PC-3 (cell line): ENCODE measurements around the gene SIGLEC6. TPM values are rescaled to one million over a fixed set of nuclear protein-coding genes. Genes with fewer than 3 reads are reported as not detected.
"Not testable (repeated sequence)": the region's sequence is repeated elsewhere in the genome, so short reads cannot be mapped to it uniquely, and the experiment has no call there.

Experiments used
- ATAC-seq: fragments of 200-7000 bp; cut with Tn5 transposase; 2 replicates; pipeline ENCODE4 v1.9.1; 2020; ENCODE audit warnings: mild to moderate bottlenecking, moderate library complexity
- BruUV-seq: library from RNA; stranded (reverse); fragments of 400-500 nt; replicated peaks from 2 replicates; lab custom pipeline; 2021; lab: Mats Ljungman, UMichigan
- CTCF ChIA-PET: fragments of 300-600 bp; sonication (Branson Sonifier 250); formaldehyde crosslinking; loops from one replicate; lab custom pipeline; 2022; ENCODE audit warnings: antibody characterized with exemption; lab: Charles Lee
- POLR2A ChIA-PET: fragments of 300-600 bp; sonication (Branson Sonifier 250); formaldehyde crosslinking; loops from one replicate; lab custom pipeline; 2022; ENCODE audit warnings: antibody characterized with exemption; ENCODE audit not compliant: unreplicated experiment; lab: Charles Lee
- DNase-seq: peaks from one replicate; pipeline ENCODE4 v3.0.0-alpha.2; 2015
- H2AFZ ChIP-seq: fragments of 300-600 bp; sonication (generic); 2 replicates; pipeline ENCODE4 v1.6.0; 2016; ENCODE audit warnings: antibody characterized with exemption, low read length
- H3F3A ChIP-seq: fragments of 300-600 bp; sonication (generic); one replicate; pipeline ENCODE4 v1.6.0; 2017; ENCODE audit warnings: antibody characterized with exemption, low read length, control low read depth, mild to moderate bottlenecking; ENCODE audit not compliant: unreplicated experiment
- H3K27ac ChIP-seq: fragments of 300-600 bp; sonication (generic); 2 replicates; pipeline ENCODE4 v1.5.1; 2016; ENCODE audit warnings: mild to moderate bottlenecking, low read length
- H3K27me3 ChIP-seq: fragments of 300-600 bp; sonication (generic); 2 replicates; pipeline ENCODE4 v1.6.1; 2016; ENCODE audit warnings: low read length, mixed read lengths
- H3K36me3 ChIP-seq: fragments of 300-600 bp; sonication (generic); 2 replicates; pipeline ENCODE4 v1.6.1; 2016; ENCODE audit warnings: low read depth, mixed run types, low read length, mixed read lengths
- H3K4me1 ChIP-seq: fragments of 300-600 bp; sonication (generic); 2 replicates; pipeline ENCODE4 v1.5.1; 2016; ENCODE audit warnings: low read length; ENCODE audit not compliant: insufficient read depth
- H3K4me2 ChIP-seq: fragments of 300-600 bp; sonication (generic); 2 replicates; pipeline ENCODE4 v1.6.0; 2016; ENCODE audit warnings: low read length
- H3K4me3 ChIP-seq: fragments of 300-600 bp; sonication (generic); 2 replicates; pipeline ENCODE4 v1.5.1; 2016; ENCODE audit warnings: mild to moderate bottlenecking, low read length, mixed read lengths
- H3K79me2 ChIP-seq: fragments of 300-600 bp; sonication (generic); 2 replicates; pipeline ENCODE4 v1.6.1; 2017; ENCODE audit warnings: low read length, mixed read lengths
- H3K9ac ChIP-seq: fragments of 300-600 bp; sonication (generic); 2 replicates; pipeline ENCODE4 v1.6.0; 2016; ENCODE audit warnings: mild to moderate bottlenecking, low read length
- H3K9me2 ChIP-seq: fragments of 300-600 bp; sonication (generic); replicated peaks from 2 replicates; pipeline ENCODE4 v1.6.1; 2016; ENCODE audit warnings: mixed run types, low read length, mixed read lengths
- H3K9me3 ChIP-seq: fragments of 300-600 bp; sonication (generic); 2 replicates; pipeline ENCODE4 v1.6.1; 2016; ENCODE audit warnings: low read length, mixed read lengths
- H4K20me1 ChIP-seq: fragments of 300-600 bp; sonication (generic); 2 replicates; pipeline ENCODE4 v1.6.1; 2016; ENCODE audit warnings: low read length, mixed read lengths
- EZH2 ChIP-seq: fragments of 300-600 bp; sonication (generic); IDR thresholded peaks from one replicate; pipeline ENCODE4 v1.6.1; 2017; ENCODE audit warnings: antibody characterized with exemption, mild to moderate bottlenecking, low read length; ENCODE audit not compliant: unreplicated experiment
- EZH2phosphoT487 ChIP-seq: fragments of 300-600 bp; sonication (generic); IDR thresholded peaks from 2 replicates; pipeline ENCODE4 v1.6.1; 2018; ENCODE audit warnings: mild to moderate bottlenecking, antibody characterized with exemption, low read length, borderline replicate concordance
- intact Hi-C: fragments of 100-400 bp; cut with micrococcal nuclease; formaldehyde crosslinking; loops from 2 replicates; pipeline ENCODE4 v1.9.0; 2023
- total RNA-seq: library from RNA; depleted of rRNA; stranded (reverse); fragments of >200 nt; gene quantifications from 2 replicates; pipeline ENCODE4 v1.2.3, GENCODE V29; 2014
- TF ChIP-seq, protein P1 (sequence below): fragments of 300-600 bp; sonication (generic); conservative IDR thresholded peaks from 2 replicates; pipeline ENCODE4 v1.5.1; 2017; ENCODE audit warnings: antibody characterized with exemption, low read depth, mild to moderate bottlenecking, low read length

SIGLEC6 gene
- total RNA-seq, 1 experiment from 2014 or later, result not detected

DNA sequence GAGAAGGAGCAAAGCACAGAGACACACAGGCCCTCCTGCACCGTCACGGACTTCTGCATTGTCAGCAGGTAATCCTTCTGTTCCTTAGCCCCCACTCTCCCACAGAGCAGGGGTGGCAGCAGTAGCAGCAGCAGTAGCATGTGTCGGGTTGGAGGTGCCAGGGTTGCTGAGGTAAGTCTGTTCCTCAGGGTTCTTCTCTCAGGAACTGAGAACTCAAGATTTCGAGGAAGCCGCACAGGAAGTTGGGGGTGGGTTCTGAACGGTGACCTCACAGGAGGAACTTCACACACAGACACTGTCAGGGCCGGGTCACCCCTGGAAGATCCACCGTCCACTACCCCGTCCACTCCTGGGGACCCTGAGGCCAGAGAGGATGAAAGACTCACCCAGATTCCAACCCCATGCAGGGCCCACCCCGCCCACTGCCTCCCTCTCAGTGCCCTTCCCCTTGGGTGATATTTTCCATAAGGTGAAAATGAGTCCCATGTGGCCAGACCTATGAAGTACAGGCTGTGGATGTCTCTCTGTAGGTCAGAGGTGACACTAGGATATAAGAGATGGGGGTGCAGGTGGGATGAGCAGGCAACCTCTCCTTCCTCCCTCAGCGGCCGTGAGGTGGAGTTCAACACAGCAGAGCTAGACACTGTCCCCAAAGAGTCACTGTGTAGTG is 29.7 kb downstream of the SIGLEC6 start, which contains the start of gene SIGLEC12:
Gene SIGLEC12, minus strand, starts transcription at position 207 of the 670 bp plus-strand sequence. Its CDS starts 67 bp downstream, at position 140.
- no peaks in the 10 kb centered on the region for H3K36me3 ChIP-seq
- CTCF ChIA-PET, result no interaction called here
- POLR2A ChIA-PET, result no interaction called here
- DNase-seq (no peak), ATAC-seq (no peak)
- no peak within 1 kb of the TSS for H3K9ac ChIP-seq
- H3K4me3 ChIP-seq, result no peak within 1 kb of the TSS
- BruUV-seq, result no TSS peak
- no peaks in the 10 kb centered on the region for H3K9me2 ChIP-seq
- no peaks in the 10 kb centered on the region for H3K4me1 ChIP-seq
- no peaks in the 10 kb centered on the region for H3F3A ChIP-seq
- H2AFZ ChIP-seq, result no peak within 1 kb of the TSS
- H4K20me1 ChIP-seq, result no peaks in the 10 kb centered on the region
- peaks cover 43% of the 10 kb centered on the region; the same call in 1 of the 2 replicates for H3K27me3 ChIP-seq
- H3K4me2 ChIP-seq, result no peak within 1 kb of the TSS
- TF ChIP-seq EZH2phosphoT487 (no peak), EZH2 (no peak)
- TF ChIP-seq, protein P1, sequence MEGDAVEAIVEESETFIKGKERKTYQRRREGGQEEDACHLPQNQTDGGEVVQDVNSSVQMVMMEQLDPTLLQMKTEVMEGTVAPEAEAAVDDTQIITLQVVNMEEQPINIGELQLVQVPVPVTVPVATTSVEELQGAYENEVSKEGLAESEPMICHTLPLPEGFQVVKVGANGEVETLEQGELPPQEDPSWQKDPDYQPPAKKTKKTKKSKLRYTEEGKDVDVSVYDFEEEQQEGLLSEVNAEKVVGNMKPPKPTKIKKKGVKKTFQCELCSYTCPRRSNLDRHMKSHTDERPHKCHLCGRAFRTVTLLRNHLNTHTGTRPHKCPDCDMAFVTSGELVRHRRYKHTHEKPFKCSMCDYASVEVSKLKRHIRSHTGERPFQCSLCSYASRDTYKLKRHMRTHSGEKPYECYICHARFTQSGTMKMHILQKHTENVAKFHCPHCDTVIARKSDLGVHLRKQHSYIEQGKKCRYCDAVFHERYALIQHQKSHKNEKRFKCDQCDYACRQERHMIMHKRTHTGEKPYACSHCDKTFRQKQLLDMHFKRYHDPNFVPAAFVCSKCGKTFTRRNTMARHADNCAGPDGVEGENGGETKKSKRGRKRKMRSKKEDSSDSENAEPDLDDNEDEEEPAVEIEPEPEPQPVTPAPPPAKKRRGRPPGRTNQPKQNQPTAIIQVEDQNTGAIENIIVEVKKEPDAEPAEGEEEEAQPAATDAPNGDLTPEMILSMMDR, result no peak
- no peaks in the 10 kb centered on the region for H3K9me3 ChIP-seq
- H3K27ac ChIP-seq, result no peak within 1 kb of the TSS
- no peaks in the 10 kb centered on the region for H3K79me2 ChIP-seq
- intact Hi-C loops, result no loop called here

DNA sequence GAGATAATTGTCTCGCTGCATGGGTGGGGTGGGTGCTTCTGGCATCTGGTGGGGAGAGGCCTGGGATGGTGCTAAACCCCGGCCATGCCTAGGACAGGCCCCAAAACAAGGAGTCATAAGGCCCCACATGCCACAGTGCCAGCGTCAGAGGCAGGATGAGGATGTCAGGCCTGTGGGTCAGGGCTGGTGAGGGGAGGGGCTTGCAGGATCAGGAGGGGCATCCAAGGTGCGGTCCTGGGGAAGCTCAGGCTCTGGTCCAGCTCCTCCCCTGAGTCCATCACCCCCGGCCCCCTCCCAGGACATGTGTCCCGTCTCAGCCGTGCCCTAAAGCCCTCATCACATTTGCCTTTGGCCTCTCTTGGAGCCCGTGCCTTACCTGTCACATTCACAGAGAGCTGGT is 30.5 kb downstream of the SIGLEC6 start:
- BruUV-seq, H3K9me3 ChIP-seq, H3K9ac ChIP-seq, H3K4me1 ChIP-seq, POLR2A ChIA-PET, CTCF ChIA-PET, H3K79me2 ChIP-seq, ATAC-seq, H4K20me1 ChIP-seq, H3K27ac ChIP-seq, intact Hi-C loops, H3F3A ChIP-seq, H3K36me3 ChIP-seq, H3K4me3 ChIP-seq, DNase-seq, H3K9me2 ChIP-seq, H2AFZ ChIP-seq, H3K4me2 ChIP-seq: not testable (repeated sequence)
- H3K27me3 ChIP-seq, result peaks cover 47% of the 10 kb centered on the region; the same call in 1 of the 2 replicates

DNA sequence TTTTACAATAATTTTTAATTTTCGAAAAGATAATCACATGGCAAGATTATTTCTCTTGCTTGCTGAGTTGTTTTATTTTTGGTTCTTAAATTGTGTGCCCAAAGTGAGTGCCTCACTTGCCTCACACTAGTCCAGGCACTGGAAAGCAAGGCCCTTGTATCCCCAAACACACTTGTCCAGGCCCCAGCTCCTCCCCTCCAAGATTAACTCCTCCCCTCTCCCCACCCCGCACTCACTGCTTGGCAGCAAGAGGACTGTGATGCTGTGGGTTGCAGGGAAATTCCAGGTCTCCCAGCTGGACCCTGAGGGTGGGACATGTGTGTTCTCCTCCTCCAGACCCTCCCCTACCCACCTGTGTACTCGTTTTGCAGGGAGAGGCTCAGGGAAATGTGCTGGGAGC is 33.8 kb downstream of the SIGLEC6 start:
- no peak overlapping the region for H3K4me3 ChIP-seq
- ATAC-seq, result no peak
- H3K27me3 ChIP-seq, result peaks cover 62% of the 10 kb centered on the region
- no peak for TF ChIP-seq EZH2
- no peak for TF ChIP-seq EZH2phosphoT487
- TF ChIP-seq, protein P1, result no peak
- H3K4me1 ChIP-seq, result no peaks in the 10 kb centered on the region
- intact Hi-C loops, result no loop called here
- no peaks in the 10 kb centered on the region for H3K9me2 ChIP-seq
- POLR2A ChIA-PET, result interaction anchor here (0.6 kb wide), 1 partner anchor 137 kb away, joined by 3 read pairs; no protein-coding TSS in a partner anchor
- no peaks in the 10 kb centered on the region for H3K79me2 ChIP-seq
- DNase-seq, result no peak
- no peak overlapping the region for H3K9ac ChIP-seq
- no peaks in the 10 kb centered on the region for H4K20me1 ChIP-seq
- H3K36me3 ChIP-seq, result no peaks in the 10 kb centered on the region
- H3F3A ChIP-seq, result no peaks in the 10 kb centered on the region
- BruUV-seq, result no TSS peak
- CTCF ChIA-PET, result no interaction called here
- no peak overlapping the region for H3K27ac ChIP-seq
- H2AFZ ChIP-seq, result no peak overlapping the region
- H3K4me2 ChIP-seq, result no peak overlapping the region
- H3K9me3 ChIP-seq, result no peaks in the 10 kb centered on the region
